Hepatocyte (in vitro differentiated cells): Measurements from ENCODE around the gene ERC2. TPM values are rescaled to one million over a fixed set of nuclear protein-coding genes. Genes with fewer than 3 reads are reported as not detected.

Experiments
- DNase-seq: peaks from one replicate; pipeline ENCODE4 v3.0.0-alpha.2; 2016; ENCODE audit warnings: low spot score
- H2AFZ ChIP-seq: fragments of 200-600 bp; sonication (generic); 2 replicates; pipeline ENCODE4 v1.6.0; 2016; ENCODE audit warnings: antibody characterized with exemption, mild to moderate bottlenecking
- H3K27ac ChIP-seq: fragments of 200-600 bp; sonication (generic); 2 replicates; pipeline ENCODE4 v1.5.1; 2016; ENCODE audit warnings: mild to moderate bottlenecking
- H3K27me3 ChIP-seq: fragments of 200-600 bp; sonication (generic); 2 replicates; pipeline ENCODE4 v1.6.1; 2016
- H3K36me3 ChIP-seq: fragments of 200-600 bp; sonication (generic); replicated peaks from 2 replicates; pipeline ENCODE4 v1.5.1; 2016; ENCODE audit warnings: low read depth; ENCODE audit not compliant: insufficient read depth
- H3K4me1 ChIP-seq: fragments of 200-600 bp; sonication (generic); 2 replicates; pipeline ENCODE4 v1.5.1; 2016; ENCODE audit warnings: mild to moderate bottlenecking, moderate library complexity; ENCODE audit not compliant: insufficient read depth
- H3K4me2 ChIP-seq: fragments of 200-600 bp; sonication (generic); 2 replicates; pipeline ENCODE4 v1.6.0; 2016
- H3K4me3 ChIP-seq: fragments of 200-600 bp; sonication (generic); 2 replicates; pipeline ENCODE4 v1.5.1; 2016; ENCODE audit warnings: mild to moderate bottlenecking
- H3K79me2 ChIP-seq: fragments of 200-600 bp; sonication (generic); 2 replicates; pipeline ENCODE4 v1.6.0; 2017; ENCODE audit warnings: mild to moderate bottlenecking
- H3K9me2 ChIP-seq: fragments of 200-600 bp; sonication (generic); replicated peaks from 2 replicates; pipeline ENCODE4 v1.6.0; 2017; ENCODE audit warnings: mild to moderate bottlenecking; ENCODE audit not compliant: insufficient read depth
- H3K9me3 ChIP-seq: fragments of 200-600 bp; sonication (generic); 2 replicates; pipeline ENCODE4 v1.5.1; 2016; ENCODE audit warnings: low read depth, mild to moderate bottlenecking
- H4K20me1 ChIP-seq: fragments of 200-600 bp; sonication (generic); 2 replicates; pipeline ENCODE4 v1.6.0; 2016; ENCODE audit warnings: mild to moderate bottlenecking; ENCODE audit not compliant: insufficient read depth, poor library complexity, severe bottlenecking
- EZH2 ChIP-seq: fragments of 200-600 bp; sonication (generic); IDR thresholded peaks from 2 replicates; pipeline ENCODE4 v1.6.1; 2016; ENCODE audit warnings: antibody characterized with exemption, mild to moderate bottlenecking, borderline replicate concordance
- EZH2phosphoT487 ChIP-seq: fragments of 200-600 bp; sonication (generic); IDR thresholded peaks from one replicate; pipeline ENCODE4 v1.6.1; 2018; ENCODE audit warnings: antibody characterized with exemption, mild to moderate bottlenecking, low read depth, moderate library complexity; ENCODE audit not compliant: unreplicated experiment, severe bottlenecking
- WGBS: methylation state at CpG from one replicate; pipeline ENCODE4 v1.1.6; 2016; ENCODE audit warnings: low lambda C conversion rate; ENCODE audit errors: missing lambda C conversion rate; 5-methylcytosine and 5-hydroxymethylcytosine counted together
- polyA plus RNA-seq: library from polyadenylated mRNA; unstranded; fragments of >200 nt; fragmentation: Nextera tagmentation; extraction: Ambion mirVana; gene quantifications from 2 replicates; pipeline ENCODE4 v1.2.1, GENCODE V29; 2016
- total RNA-seq: library from RNA; depleted of rRNA; stranded (reverse); fragments of >200 nt; gene quantifications from 2 replicates; pipeline ENCODE4 v1.2.3, GENCODE V29; 2014
- TF ChIP-seq, protein P1 (sequence below): fragments of 200-600 bp; sonication (generic); IDR thresholded peaks from 2 replicates; pipeline ENCODE4 v1.5.1; 2016; ENCODE audit warnings: antibody characterized with exemption, mild to moderate bottlenecking; ENCODE audit not compliant: poor library complexity

The ERC2 gene
- total and polyA plus RNA-seq, 2 experiments from 2014 or later: 1.2 to 5.3 TPM

- no peaks in the 10 kb centered on the region for H3K9me3 ChIP-seq
- no peaks in the 10 kb centered on the region for H3K4me1 ChIP-seq
- H3K9me2 ChIP-seq: no peaks in the 10 kb centered on the region
- no peak overlapping the region for H2AFZ ChIP-seq
- no peak overlapping the region for H3K27ac ChIP-seq
- no peaks in the 10 kb centered on the region for H3K79me2 ChIP-seq
- H3K4me3 ChIP-seq: no peak overlapping the region
- H3K4me2 ChIP-seq: no peak overlapping the region
- no peak for DNase-seq
- 81% methylated on average over 5 of the region's 5 CpGs for WGBS
- TF ChIP-seq EZH2 (no peak), EZH2phosphoT487 (no peak)
- TF ChIP-seq, protein P1, sequence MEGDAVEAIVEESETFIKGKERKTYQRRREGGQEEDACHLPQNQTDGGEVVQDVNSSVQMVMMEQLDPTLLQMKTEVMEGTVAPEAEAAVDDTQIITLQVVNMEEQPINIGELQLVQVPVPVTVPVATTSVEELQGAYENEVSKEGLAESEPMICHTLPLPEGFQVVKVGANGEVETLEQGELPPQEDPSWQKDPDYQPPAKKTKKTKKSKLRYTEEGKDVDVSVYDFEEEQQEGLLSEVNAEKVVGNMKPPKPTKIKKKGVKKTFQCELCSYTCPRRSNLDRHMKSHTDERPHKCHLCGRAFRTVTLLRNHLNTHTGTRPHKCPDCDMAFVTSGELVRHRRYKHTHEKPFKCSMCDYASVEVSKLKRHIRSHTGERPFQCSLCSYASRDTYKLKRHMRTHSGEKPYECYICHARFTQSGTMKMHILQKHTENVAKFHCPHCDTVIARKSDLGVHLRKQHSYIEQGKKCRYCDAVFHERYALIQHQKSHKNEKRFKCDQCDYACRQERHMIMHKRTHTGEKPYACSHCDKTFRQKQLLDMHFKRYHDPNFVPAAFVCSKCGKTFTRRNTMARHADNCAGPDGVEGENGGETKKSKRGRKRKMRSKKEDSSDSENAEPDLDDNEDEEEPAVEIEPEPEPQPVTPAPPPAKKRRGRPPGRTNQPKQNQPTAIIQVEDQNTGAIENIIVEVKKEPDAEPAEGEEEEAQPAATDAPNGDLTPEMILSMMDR: no peak
- no peaks in the 10 kb centered on the region for H4K20me1 ChIP-seq
- no peaks in the 10 kb centered on the region for H3K36me3 ChIP-seq
- H3K27me3 ChIP-seq: no peaks in the 10 kb centered on the region
These were observed 808.6 kb downstream of the ERC2 start for GRCh38 chr3:55659701-55660100.

- Histone ChIP-seq H3K27ac (no peak overlapping the region), H2AFZ (no peak overlapping the region), H3K9me3 (no peaks in the 10 kb centered on the region), H3K4me3 (no peak overlapping the region), H4K20me1 (no peaks in the 10 kb centered on the region), H3K36me3 (no peaks in the 10 kb centered on the region), H3K79me2 (no peaks in the 10 kb centered on the region), H3K27me3 (no peaks in the 10 kb centered on the region), H3K9me2 (no peaks in the 10 kb centered on the region), H3K4me1 (no peaks in the 10 kb centered on the region), H3K4me2 (no peak overlapping the region)
- no peak for DNase-seq
- WGBS: 76% methylated on average over 8 of the region's 8 CpGs
- no peak for TF ChIP-seq EZH2
These were observed 809.3 kb downstream of the ERC2 start for GRCh38 chr3:55658690-55659562.

- TF ChIP-seq EZH2 (no peak), EZH2phosphoT487 (no peak)
- TF ChIP-seq, protein P1: no peak
- no peak overlapping the region for H3K27ac ChIP-seq
- 100% methylated on average over 1 of the region's 1 CpG for WGBS
- no peaks in the 10 kb centered on the region for H3K36me3 ChIP-seq
- H3K79me2 ChIP-seq: no peaks in the 10 kb centered on the region
- H3K4me2 ChIP-seq: no peak overlapping the region
- DNase-seq: no peak
- H3K9me3 ChIP-seq: no peaks in the 10 kb centered on the region
- no peaks in the 10 kb centered on the region for H3K4me1 ChIP-seq
- no peaks in the 10 kb centered on the region for H3K27me3 ChIP-seq
- H3K9me2 ChIP-seq: no peaks in the 10 kb centered on the region
- no peak overlapping the region for H3K4me3 ChIP-seq
- H2AFZ ChIP-seq: no peak overlapping the region
- H4K20me1 ChIP-seq: no peaks in the 10 kb centered on the region
These were observed 810.0 kb downstream of the ERC2 start for GRCh38 chr3:55658270-55658669.

DNA sequence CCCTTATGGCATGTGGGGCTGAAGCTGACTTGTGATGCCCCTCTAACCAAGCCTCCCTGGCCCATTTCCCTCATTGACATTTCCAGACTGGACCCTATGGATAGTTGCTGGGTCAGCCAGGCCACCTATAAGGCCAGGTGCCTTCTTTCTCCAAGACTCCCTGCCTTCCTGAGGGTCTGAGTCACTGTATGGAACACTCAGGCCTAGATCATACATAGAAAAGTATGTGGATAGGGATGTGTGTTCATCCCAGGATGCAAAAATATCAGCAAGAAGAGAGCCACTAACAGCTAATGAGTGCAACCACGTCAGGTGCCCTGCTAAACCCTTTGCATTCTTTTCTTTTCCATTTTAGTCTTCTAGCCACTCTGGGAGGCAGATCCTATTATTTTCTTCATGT lies 812.7 kb downstream of the ERC2 start:
- no peaks in the 10 kb centered on the region for H3K27me3 ChIP-seq
- 97% methylated on average over 1 of the region's 1 CpG for WGBS
- no peaks in the 10 kb centered on the region for H3K4me1 ChIP-seq
- no peak overlapping the region for H2AFZ ChIP-seq
- TF ChIP-seq, protein P1: no peak
- TF ChIP-seq EZH2phosphoT487: no peak
- no peak for TF ChIP-seq EZH2
- H3K27ac ChIP-seq: no peak overlapping the region
- no peaks in the 10 kb centered on the region for H3K9me2 ChIP-seq
- no peak overlapping the region for H3K4me2 ChIP-seq
- no peaks in the 10 kb centered on the region for H4K20me1 ChIP-seq
- DNase-seq: no peak
- no peak overlapping the region for H3K4me3 ChIP-seq
- no peaks in the 10 kb centered on the region for H3K9me3 ChIP-seq
- no peaks in the 10 kb centered on the region for H3K36me3 ChIP-seq
- H3K79me2 ChIP-seq: no peaks in the 10 kb centered on the region
